Activated gamma-delta T cell (primary cell): ENCODE data around the gene GNG13.
"Not testable (repeated sequence)": the region's sequence is repeated elsewhere in the genome, so short reads cannot be mapped to it uniquely, and the experiment has no call there.

Experiments
- DNase-seq: peaks from one replicate; lab custom pipeline; 2025; lab: John Stamatoyannopoulos, UW
- total RNA-seq, 2 donors: gene quantifications; one replicate each; lab custom pipeline; 2026; lab: John Stamatoyannopoulos, UW

GNG13 gene, protein sequence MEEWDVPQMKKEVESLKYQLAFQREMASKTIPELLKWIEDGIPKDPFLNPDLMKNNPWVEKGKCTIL
- 0 reads per million in 2 donors for total RNA-seq

DNA sequence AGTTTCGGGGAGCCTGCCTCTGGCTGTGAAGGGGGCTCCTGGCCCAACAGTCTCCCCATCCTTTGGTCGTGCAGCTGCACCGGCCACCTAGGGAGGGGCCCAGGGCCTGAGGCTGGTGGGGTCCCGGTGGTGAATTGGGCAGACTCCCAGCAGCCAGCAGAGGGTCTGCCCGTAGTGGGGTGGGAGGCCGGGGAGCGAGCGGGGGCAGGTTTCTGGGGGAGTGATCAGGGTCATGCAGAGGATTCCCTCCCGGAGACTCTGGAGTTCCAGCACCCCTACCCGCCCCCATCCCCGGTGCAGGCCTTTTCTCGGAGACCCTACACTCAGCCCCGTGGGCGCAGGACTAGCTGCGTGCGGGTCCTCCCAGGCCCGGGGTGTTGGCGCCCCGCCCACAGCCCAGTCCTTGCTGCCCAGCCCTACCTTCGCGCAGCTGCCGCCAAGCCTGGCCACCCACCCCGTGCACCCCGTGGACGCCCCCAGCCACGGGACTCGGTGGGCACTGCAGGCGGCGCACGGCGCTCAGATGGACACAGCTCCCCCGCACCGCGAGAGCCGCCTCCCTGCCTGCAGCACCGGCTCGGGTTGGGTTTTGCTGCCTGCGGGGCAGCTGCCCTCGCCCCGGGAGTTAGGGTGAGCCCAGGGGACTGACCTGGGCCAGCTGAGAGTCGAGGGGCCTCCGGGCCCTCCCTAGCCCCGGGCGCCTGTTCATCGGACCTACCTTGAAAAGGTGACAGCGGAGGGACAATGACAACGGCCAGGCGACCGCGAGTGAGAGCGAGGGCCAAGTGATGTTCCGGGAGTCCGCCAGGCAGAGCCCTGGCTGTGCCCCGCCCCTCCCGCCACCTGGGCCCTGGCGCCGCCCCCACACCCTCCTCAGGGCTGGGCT is at the start of gene GNG13:
Gene GNG13 (minus strand): TSS at position 787 of the 886 bp plus-strand sequence. CDS start 1,657 bp downstream, outside the sequence.
- no peak for DNase-seq

DNA sequence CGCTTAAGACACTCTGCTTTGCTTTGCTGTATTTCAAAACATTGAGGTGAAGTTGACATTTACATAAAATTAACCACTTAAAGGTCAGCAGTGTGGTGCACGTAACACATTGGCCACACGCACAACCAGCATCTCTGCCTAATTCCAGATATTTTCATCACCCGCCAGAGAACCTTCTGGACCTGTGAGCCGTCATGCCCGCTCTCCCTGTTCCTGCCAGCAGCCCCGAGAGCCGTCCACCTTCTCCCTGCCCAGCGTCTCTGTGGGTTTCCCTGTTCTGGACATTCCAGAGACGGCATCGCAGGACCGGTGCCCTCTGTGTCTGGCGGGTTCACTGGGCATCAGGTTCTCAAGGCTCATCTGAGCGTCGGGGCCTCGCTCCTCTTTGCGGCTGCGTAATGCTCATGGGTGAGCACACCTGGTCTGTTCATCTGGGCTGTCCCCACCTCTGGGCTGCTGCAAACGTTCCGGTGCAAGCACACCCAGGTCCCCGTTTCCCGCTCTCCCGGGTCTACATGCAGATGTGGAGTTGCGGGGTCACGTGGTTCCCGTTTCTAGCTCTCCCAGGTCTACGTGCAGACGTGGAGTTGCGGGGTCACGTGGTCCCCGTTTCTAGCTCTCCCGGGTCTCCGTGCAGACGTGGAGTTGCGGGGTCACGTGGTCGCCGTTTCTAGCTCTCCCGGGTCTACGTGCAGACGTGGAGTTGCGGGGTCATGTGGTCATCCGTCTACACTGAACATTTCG is 48.1 kb upstream of the GNG13 start:
- DNase-seq: no peak

DNA sequence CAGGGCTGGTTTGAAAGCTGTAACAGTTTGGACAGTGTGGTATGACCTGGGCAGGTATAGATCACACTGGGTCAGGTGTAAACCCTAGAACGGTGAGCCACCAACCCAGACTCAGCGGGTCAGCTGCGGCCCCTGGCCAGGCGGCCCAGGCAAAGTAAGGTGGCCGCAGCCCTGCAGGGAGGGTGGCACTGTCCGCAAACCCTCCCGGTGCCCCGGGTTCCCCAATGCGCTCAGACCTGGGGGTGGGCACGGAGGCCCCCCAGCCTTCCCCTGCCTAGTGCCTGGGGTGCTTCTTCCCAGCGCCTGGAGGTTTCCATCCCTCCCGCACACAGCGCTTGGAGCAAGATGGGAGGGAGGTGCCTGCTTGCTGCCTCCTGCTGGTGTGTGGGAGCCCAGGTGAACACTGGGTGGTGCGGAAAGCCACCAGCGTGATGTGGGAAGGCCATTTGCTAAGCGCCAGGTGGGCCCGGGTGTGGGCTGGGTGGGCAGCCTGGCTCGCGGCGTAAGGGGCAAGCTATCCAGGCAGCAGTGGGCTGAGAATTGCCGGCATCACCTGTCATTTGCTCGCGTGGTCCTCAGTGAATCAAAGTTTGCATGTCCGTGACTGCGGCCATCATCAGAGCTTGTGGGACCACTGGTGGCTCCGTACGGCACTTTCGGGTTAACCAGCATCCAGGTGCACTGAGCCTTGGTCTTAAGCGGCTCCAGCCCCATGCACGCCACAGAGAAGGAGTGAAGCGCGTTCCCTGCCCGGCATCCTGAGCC is 47.3 kb upstream of the GNG13 start:
- no peak for DNase-seq

DNA sequence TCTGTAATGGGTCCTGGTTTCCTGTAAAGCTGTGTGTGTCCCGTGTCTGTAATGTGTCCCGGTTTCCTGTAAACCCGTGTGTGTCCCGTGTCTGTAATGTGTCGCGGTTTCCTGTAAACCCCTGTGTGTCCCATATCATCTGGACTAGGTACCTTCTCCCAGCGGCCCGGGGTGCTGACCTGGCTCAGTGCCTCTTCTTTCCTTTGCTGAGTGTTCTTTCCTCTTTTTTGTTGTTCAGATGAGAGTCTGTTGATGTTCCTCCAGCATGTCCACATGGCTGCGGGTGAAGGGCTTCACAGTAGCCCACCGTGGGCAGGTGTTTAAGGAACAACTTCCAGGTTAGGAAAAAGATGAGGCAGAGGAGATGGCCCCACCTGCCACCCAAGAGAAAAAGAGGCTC is 46.6 kb upstream of the GNG13 start:
- no peak for DNase-seq

DNA sequence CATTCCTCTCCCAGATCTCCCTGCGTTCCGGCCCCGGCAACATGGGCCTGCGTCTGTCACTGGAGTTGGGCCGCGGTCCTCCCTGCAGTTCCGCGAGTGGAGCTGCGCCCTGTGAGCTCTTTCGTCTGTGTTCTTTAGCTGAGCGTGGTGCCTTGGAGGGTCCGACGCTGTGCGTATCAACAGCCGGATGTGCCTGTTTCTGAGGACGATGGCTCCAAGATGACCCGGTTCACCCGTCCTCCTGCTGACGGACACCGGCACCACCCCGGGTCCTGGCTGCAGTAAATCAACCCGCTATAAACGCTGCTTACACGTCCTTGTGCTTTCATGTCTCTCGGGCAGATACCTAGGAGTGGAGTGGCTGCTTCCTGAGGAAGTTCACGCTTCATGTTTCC is 44.8 kb upstream of the GNG13 start:
- DNase-seq: no peak

DNA sequence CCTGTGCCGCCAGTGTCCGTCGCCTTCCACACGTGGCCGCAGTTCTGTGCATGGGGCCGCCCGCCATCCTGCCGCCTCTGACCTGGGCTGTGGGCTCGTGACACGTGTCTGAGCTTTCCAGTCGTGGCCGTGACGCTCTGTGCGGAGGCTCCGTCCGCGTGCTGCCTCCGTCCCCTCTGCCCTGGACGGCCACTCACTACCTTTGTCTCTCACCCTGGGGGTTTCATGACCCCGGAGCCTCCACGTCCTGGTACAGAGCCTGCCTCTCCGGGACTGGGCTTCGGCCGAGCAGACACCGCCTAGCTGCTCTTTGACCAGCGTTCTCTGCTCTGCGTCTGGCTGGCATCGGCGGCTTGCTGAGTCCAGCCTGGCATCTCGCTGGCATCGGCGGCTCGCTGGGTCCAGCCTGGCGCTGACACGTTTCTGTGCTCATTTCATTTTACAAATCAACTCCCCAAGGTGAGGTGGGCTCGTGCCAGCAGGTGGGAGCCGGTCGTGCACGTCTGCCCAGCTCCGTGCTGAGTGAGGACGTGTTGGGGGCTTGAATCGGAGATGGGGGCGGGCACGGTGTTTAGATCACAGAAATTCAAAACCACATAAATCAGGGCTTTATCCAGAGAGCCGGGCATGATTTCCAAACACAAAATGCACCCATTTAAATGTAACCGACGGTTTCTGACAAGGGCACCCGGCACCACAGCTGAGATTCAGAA is 44.3 kb upstream of the GNG13 start:
- no peak for DNase-seq

DNA sequence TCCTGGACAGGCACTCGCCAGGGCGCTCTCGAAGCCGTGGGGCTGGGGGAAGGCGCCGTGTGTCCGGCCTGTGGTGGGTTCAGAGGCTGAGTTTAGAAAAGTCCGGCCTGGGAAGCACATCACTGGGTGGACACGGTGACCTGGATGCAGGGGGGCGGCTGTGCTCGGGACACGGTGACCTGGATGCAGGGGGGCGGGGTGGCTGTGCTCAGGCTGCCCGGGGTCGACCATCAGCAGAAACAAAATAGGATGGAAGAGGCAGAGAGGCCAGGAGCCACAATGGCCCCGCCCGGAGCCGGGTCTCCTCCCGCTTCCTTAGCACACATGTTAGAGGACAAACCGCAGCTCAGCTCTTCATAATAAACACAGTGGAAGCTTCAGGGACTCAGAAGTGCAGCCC is 43.2 kb upstream of the GNG13 start:
- DNase-seq: no peak

DNA sequence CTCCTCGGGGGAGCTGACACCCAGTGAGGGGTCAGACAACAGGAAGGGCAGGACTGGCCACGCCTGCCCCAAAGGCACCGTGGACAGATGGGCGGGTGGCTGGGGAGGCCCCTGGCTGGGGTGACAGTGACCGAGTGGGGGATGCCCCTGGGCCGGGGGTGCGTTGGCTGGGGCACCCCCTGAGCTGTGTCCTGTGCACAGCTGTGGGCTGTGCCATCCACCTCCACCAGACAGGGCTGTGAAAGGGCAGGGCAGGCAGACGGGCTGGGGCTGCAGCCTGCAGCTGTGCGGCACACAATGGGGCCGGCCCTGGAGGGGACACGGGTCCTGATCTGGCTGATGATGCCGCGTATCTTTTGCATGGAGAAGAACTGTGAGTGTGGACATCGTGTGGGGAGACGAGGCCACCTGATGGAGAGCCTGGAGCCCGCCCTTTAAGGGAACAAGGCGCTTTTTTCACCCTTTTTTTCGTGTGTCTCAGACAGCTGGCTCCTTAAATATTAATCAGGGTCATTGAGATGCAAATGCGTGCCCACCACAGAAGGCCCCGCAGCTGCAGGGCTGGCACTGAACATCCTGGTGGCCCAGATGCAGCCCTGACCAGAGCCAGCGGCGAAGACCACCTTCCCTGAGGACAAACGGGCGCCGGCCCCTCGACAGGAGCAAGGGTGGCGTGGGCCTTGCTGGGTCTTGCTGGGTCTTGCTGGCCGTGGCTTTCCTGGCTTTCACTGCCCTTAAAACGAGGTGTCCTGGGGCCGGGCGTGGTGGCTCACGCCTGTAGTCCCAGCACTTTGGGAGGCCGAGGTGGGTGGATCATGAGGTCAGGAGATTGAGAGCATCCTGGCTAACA is 42.4 kb upstream of the GNG13 start:
- no peak for DNase-seq

DNA sequence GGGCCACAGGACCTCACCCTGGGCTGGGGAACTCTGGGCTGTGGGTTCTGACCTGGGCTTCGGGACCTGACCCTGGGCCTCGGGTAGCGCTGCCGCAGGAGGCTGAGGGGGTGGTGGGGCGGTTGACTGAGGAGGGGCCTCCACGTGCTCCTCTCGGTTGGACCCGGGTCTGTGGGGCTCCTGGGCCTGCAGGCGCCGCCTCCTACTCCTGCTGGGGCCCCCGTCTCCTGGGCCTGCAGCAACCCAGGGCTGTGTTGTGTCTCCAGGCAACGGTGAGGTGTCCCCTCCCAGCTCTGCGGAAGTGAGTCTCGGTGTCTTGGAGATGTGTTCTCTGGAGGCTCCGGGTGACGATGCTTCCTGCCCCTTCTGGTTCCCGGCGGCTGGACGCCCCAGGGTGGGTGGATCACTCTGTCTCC is 41.5 kb upstream of the GNG13 start:
- no peak for DNase-seq

DNA sequence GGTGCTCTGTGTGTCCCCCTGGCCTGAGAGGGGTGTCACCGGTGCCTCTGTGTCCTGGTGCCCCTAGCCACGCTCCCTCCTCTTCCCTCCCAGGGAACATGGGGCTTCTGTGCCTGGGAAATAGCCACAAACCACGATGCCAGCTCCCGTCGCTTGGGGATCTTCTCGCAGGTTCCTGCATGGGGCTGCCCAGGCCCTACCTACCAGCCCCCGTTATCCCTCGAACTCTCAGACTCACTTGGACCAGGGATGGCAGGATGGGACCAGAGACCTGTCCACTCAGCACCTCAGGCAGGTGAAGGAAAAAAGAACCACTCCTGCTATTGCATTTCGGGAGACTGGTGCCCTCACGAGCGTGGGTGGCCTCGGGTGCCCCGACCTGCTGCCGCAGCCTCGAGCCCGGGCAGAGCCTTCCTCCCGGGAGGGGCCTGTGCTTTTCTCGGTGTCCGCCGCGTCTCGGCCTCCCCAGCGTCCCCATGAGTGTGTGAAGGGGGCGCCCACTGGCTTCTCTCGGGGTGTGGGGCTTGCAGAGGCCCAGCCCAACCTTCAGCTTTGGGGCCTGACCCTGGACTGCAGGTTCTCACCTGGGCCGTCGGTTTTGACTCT is 41.0 kb upstream of the GNG13 start:
- DNase-seq: no peak

DNA sequence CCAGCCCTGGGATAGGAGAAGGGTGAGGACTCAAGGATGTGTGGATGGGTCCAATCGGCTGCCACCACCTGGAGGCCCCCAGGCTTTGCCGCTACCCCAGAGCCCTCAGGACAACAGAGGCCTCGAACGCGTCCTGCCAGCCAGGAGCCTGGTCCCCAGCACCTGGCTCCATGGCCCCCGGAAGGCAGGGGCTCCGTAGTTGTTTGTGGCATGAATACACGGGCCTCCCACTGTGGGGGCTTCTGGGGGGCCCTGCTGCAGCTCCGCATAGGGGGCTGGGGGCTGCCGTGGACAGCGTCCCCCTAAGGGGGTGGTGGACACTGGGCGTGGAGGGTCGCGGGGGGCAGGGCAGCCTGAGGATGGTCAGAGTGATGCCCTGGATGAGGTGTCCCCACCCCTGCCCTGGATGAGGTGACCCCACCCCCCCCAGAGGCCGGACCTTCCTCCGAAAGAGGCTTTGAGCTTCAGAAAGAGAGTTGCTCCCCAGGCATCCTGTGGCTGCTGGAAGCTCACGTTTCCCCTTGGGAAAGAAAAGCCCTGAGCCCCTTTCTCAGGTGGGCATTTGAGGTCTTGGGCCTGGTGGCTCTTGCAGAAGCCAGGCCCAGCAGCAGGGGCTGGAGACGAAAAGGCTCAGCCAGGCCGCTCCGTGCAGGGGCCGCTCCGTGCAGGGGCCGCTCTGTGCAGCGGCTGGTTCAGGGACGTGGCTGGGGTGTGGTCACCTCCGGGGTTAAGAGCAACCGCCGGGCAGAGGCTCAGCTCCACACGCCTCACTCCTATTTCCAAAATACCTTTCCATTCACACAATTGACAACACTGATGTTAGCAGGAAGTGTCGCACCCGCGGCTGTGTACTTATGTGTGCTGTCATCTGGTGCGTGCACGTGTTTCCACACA is 40.3 kb upstream of the GNG13 start:
- no peak for DNase-seq

DNA sequence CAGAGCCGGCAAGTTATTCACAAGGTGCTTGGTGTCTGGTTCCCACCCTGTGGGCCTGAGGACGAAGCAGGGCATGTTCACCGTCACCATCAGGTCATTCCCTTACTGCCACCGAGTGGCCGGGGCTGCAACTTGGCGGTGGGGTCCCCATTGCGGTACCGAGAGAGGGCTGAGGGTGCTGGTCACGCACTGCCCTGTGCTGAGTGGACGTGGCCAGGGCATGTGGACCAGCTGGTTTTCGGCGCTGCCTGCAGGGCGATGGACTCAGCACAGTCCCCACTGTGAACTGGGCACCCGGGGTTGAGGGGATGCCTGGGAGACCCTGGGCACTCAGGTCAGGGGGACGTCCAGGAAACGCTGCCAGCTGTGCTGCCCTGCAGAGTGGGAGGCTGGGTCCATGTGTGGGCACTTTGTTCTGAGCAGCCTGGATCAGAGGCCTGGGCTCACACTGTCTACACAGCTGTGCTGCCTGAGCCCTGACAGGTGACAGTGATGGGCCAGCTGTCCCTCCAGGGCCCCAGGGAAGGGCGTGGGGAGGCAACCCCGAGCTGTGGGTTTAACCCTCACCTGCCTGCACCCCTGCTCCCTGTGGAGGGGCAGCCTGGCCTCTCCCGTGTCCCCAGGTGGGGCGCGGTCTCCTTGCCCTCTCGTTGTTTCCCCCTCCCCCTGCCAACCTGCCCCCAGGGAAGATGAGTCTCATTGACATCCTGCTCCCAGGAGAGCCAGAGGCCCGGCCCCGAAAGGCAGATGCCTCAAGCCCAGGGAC is 39.3 kb upstream of the GNG13 start:
- no peak for DNase-seq

DNA sequence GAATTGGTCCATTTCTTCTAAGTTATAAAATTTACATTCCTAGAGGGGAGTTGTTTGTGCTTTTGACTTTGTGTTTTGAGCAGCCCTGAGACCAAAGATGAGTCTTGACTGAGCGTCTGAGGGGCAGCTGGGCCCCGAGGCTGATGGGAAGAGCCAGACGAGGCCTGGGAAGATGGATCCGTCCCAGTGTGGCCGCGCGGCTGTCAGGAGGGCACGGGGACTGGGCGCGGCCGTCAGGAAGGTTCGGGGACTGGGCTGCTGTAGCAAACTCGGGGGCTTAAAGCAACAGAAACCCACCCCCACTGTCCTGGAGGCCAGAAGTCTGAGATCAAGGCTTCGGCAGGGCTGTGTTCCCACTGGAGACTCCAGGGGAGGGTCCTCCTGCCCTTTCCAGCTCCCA is 38.2 kb upstream of the GNG13 start:
- no peak for DNase-seq

DNA sequence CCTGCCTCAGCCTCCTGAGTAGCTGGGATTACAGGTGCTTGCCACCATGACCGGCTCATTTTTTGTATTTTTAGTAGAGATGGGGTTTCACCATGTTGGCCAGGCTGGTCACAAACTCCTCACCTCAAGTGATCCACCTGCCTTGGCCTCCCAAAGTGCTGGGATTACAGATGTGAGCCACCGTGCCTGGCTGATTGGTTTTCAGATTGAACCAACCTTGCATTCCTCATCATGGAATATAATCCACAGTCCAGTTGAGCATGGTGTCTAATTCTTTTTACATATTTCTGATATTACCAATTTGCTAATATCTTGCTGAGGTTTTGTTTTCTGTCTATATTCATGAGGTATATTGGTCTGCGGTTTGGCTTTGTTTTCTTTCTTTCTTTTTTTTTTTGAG is 36.3 kb upstream of the GNG13 start:
- not testable (repeated sequence) for DNase-seq

DNA sequence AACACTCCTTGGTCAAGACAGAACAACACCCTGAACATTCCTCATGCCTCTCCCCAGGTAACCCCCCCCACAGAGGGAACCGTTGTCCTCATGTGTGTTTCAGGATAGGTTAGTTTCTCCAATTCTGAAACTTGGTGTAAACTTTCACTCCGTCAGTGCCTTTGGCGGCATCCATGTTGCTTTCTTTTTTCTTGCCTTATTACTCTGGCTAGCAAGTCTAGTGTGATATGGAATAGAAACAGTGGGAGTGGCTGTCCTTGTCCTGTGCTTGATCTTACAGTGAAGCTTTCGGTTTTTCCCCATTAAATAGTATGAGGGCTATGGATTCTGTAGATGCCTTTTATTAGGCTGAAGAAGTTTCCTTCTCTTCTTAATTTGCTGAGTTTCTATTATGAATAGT is 35.7 kb upstream of the GNG13 start:
- DNase-seq: no peak

DNA sequence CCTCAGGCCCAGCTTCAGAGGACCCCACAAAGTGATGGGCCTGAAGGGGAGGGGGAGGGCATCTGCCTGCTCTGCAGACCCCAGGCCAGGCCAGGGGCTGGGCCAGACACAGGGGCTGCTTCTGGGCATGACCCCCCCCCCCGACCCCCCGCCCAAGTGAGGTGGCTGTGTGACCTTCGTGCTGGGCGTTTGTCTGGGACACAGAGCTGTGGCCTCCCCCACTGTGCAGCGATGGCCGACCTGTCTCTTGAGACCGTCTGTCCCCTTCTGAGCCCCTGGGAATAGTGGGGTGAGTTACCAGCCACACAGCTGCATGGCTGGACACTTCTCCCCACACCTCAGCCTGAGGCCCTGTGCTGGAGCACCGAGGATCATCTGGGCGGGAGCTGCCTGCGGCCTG is 34.8 kb upstream of the GNG13 start:
- DNase-seq: no peak

DNA sequence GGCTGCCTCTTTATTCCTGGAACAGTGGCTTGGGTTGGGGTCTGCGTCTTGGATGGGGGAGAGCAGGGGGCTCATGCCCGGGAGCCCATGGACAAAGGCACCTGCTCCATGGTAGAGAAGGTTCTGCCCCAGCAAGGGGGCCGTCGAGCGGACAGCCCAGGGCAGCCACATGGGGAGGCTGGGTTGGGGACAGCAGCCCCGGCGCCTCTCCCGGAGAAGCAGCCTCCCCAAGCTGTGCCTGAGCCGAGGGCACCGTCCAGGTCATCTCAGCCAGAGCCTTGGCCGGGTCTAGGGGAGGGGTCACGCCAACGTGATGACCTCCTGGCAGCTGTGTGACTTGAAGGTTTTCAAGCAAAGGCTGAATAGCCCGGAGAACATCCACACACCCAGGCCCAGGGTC is 32.9 kb upstream of the GNG13 start:
- no peak for DNase-seq

DNA sequence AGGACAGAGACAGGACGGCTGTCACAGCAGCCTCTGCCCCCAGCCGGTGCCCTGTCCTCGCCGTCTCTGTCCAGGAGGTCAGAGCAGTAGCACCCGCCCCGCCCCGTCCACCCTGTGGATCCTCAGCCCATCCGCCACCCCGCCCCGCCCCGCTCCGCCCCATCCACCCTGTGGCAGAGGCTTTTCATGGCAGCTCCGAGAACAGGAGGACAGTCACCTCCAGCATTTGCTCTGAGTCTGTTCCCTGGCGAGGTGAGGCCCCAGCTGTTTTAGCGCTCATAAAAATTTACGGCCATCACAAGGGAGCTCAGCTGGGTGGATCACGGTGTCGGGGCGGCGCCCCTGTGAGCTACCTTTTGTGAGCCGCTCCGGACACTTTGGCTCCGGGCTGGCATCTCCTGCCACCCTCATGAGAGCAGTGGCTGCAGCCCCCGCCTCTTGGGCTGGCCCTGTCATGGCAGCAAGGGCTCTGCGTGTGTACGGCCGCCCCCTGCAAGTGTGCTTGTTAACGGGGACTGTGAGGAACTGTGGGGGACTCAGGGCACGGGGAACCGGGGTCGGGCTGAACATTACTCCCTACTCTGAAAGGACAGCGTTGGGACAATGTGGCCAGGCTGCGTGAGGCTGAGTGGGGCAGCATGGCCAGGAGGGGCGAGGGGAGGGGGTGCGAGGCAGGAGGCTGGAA is 32.3 kb upstream of the GNG13 start:
- no peak for DNase-seq
